ENCODE results near the gene ZNF324.

GRCh38 chr19:58479736-58480480 lies 13.0 kb downstream of the ZNF324 start:
- no peak for TF ChIP-seq TCF12 (IDR thresholded peaks at IDR 0.05; ENCODE audit: low read depth)
- TF ChIP-seq CEBPB (IDR thresholded peaks at IDR 0.05) = no peak
- TF ChIP-seq, protein P1, sequence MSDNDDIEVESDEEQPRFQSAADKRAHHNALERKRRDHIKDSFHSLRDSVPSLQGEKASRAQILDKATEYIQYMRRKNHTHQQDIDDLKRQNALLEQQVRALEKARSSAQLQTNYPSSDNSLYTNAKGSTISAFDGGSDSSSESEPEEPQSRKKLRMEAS (IDR thresholded peaks at IDR 0.05) = no peak

All from Ishikawa (cell line).